C4-2B (cell line): ENCODE results near the gene CCDC188.

Source experiments
- ZFX ChIP-seq: fragments of 450-650 bp; IDR thresholded peaks from 2 replicates; pipeline ENCODE4 v1.6.1; 2017
- TF ChIP-seq, protein P1 (sequence below): fragments of 450-650 bp; conservative IDR thresholded peaks from 2 replicates; pipeline ENCODE4 v1.5.1; 2017; ENCODE audit warnings: mild to moderate bottlenecking

DNA sequence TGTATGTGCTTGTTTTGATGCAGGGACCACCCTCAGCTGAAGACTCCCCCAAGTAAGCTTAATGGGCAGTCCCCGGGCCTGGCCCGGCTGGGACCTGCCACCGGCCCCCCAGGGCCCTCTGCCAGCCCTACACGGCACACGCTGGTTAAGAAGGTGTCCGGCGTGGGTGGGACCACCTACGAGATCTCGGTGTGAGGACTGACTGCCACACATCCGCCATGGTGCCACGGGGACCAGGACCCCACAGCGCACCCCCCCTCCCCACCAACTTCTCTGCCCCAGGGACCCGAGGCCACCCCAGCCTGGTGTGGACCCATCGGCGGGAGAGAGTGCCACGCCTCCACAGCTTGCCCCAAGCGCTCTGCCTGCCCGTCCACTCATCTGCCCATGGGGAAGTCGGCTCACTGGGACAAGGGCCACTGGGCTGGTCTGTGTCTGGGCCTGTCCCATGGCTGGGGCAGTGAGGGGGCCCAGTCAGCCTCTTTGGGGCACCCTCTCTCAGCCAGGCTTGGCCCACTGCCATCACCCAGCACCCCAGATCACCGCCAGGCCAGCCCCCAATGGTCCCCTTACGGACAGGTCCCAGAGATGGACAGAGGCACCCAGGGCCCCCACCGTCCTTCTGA lies 5.5 kb downstream of the CCDC188 start:
- TF ChIP-seq, protein P1, sequence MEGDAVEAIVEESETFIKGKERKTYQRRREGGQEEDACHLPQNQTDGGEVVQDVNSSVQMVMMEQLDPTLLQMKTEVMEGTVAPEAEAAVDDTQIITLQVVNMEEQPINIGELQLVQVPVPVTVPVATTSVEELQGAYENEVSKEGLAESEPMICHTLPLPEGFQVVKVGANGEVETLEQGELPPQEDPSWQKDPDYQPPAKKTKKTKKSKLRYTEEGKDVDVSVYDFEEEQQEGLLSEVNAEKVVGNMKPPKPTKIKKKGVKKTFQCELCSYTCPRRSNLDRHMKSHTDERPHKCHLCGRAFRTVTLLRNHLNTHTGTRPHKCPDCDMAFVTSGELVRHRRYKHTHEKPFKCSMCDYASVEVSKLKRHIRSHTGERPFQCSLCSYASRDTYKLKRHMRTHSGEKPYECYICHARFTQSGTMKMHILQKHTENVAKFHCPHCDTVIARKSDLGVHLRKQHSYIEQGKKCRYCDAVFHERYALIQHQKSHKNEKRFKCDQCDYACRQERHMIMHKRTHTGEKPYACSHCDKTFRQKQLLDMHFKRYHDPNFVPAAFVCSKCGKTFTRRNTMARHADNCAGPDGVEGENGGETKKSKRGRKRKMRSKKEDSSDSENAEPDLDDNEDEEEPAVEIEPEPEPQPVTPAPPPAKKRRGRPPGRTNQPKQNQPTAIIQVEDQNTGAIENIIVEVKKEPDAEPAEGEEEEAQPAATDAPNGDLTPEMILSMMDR = no peak
- no peak for TF ChIP-seq ZFX
